Gastrocnemius medialis (tissue), 4 donors: ENCODE measurements around the gene HINT3.

Experiments used
- POLR2A ChIP-seq, 2 donors: fragments of 450-650 bp; IDR thresholded peaks; one replicate each; pipeline ENCODE4 v1.6.1; 2017; ENCODE audit warnings: antibody characterized with exemption in 2 of 2, mild to moderate bottlenecking in 2 of 2, moderate library complexity in 2 of 2
- TF ChIP-seq, protein P1 (sequence below), 5 experiments: fragments of 450-650 bp in 3 of 5; fragments of 200-600 bp in 2 of 5; sonication (generic) in 2 of 5; IDR thresholded peaks in 4 of 5; conservative IDR thresholded peaks in 1 of 5; 1 replicate in 4 of 5; 2 replicates in 1 of 5; pipeline ENCODE4 v1.5.1; 2016 to 2019; ENCODE audit warnings: antibody characterized with exemption in 5 of 5, mild to moderate bottlenecking in 3 of 5, moderate library complexity in 3 of 5

DNA sequence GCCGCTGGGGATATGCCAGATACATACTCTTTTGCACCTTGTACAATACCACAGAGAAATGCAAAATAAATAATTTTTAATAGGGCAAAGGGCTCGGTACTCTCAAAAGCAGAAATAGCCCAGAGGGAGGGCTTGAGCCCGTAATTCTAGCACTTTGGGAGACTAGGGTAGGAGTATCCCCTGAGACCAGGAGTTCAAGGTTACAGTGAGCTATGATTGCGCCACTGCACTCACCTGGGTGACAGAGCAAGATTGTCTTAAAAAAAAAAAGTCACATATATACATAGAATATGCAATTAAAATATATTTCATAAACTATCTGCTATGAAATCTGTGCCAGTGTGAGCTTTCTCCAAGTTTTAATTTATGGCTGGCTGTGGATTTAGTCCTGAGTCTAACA, 29.0 kb downstream of the HINT3 start:
- TF ChIP-seq, protein P1, sequence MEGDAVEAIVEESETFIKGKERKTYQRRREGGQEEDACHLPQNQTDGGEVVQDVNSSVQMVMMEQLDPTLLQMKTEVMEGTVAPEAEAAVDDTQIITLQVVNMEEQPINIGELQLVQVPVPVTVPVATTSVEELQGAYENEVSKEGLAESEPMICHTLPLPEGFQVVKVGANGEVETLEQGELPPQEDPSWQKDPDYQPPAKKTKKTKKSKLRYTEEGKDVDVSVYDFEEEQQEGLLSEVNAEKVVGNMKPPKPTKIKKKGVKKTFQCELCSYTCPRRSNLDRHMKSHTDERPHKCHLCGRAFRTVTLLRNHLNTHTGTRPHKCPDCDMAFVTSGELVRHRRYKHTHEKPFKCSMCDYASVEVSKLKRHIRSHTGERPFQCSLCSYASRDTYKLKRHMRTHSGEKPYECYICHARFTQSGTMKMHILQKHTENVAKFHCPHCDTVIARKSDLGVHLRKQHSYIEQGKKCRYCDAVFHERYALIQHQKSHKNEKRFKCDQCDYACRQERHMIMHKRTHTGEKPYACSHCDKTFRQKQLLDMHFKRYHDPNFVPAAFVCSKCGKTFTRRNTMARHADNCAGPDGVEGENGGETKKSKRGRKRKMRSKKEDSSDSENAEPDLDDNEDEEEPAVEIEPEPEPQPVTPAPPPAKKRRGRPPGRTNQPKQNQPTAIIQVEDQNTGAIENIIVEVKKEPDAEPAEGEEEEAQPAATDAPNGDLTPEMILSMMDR (IDR thresholded peaks at IDR 0.05 in 4 of 5, conservative IDR thresholded peaks at IDR 0.05 in 1 of 5) = no peak
- no peak for TF ChIP-seq POLR2A (IDR thresholded peaks at IDR 0.05)
